CD4-positive, alpha-beta memory T cell (primary cell): ENCODE data around the gene MAD1L1. TPM values are rescaled to one million over a fixed set of nuclear protein-coding genes. Genes with fewer than 3 reads are reported as not detected.
"Not testable (repeated sequence)": the region's sequence is repeated elsewhere in the genome, so short reads cannot be mapped to it uniquely, and the experiment has no call there.

ENCODE experiments used
- CTCF ChIA-PET: fragments of 350-600 bp; sonication (Branson Sonifier 250); formaldehyde crosslinking; loops from one replicate; lab custom pipeline; 2021; ENCODE audit warnings: inconsistent platforms; ENCODE audit not compliant: partially characterized antibody; lab: Charles Lee
- POLR2A ChIA-PET: fragments of 350-600 bp; sonication (Branson Sonifier 250); formaldehyde crosslinking; loops from one replicate; lab custom pipeline; 2021; ENCODE audit not compliant: partially characterized antibody; lab: Charles Lee
- DNase-seq, 5 donors: peaks; one replicate each; pipeline versions ENCODE4 v3.0.0 to v3.0.0-alpha.2; 2020 to 2022; ENCODE audit warnings: mixed read lengths in 1 of 5
- H3K27ac ChIP-seq: one replicate; pipeline ENCODE4 v1.7.0; 2013; ENCODE audit warnings: low read depth, low read length
- H3K27me3 ChIP-seq: 2 replicates; pipeline ENCODE4 v1.7.0; 2013; ENCODE audit warnings: mild to moderate bottlenecking, low read length, moderate library complexity; ENCODE audit not compliant: insufficient read depth
- H3K36me3 ChIP-seq: 2 replicates; pipeline ENCODE4 v1.7.0; 2013; ENCODE audit warnings: mild to moderate bottlenecking, low read length, moderate library complexity; ENCODE audit not compliant: insufficient read depth
- H3K4me1 ChIP-seq: 2 replicates; pipeline ENCODE4 v1.7.0; 2013; ENCODE audit warnings: mild to moderate bottlenecking, low read length, moderate library complexity; ENCODE audit not compliant: insufficient read depth
- H3K4me3 ChIP-seq, 2 donors: one replicate each; pipeline ENCODE4 v1.7.0; 2013; ENCODE audit warnings: low read length in 2 of 2, mild to moderate bottlenecking in 1 of 2
- H3K9me3 ChIP-seq, 2 donors: one replicate each; pipeline ENCODE4 v1.7.0; 2013; ENCODE audit warnings: low read length in 2 of 2, control low read depth in 1 of 2; ENCODE audit not compliant: control insufficient read depth in 1 of 2
- H3K27ac Mint-ChIP-seq, 7 donors: one replicate each; pipeline ENCODE4 v1.8.0; 2020 to 2021; ENCODE audit warnings: mixed read lengths in 7 of 7, mild to moderate bottlenecking in 6 of 7, inconsistent platforms in 3 of 7, moderate library complexity in 3 of 7
- H3K27me3 Mint-ChIP-seq, 2 donors: one replicate each; pipeline ENCODE4 v1.8.0; 2020 to 2021; ENCODE audit warnings: mixed read lengths in 2 of 2
- H3K36me3 Mint-ChIP-seq, 2 donors: one replicate each; pipeline ENCODE4 v1.8.0; 2020 to 2021; ENCODE audit warnings: mixed read lengths in 2 of 2, inconsistent platforms in 1 of 2, mild to moderate bottlenecking in 1 of 2
- H3K4me1 Mint-ChIP-seq, 4 donors: one replicate each; pipeline ENCODE4 v1.8.0; 2020 to 2021; ENCODE audit warnings: mixed read lengths in 4 of 4, mild to moderate bottlenecking in 1 of 4
- H3K4me3 Mint-ChIP-seq, 8 donors: one replicate each; pipeline ENCODE4 v1.8.0; 2020 to 2021; ENCODE audit warnings: mixed read lengths in 8 of 8, mild to moderate bottlenecking in 7 of 8, moderate library complexity in 6 of 8, inconsistent platforms in 3 of 8
- H3K9me3 Mint-ChIP-seq, 8 donors: one replicate each; pipeline ENCODE4 v1.8.0; 2020 to 2021; ENCODE audit warnings: mixed read lengths in 8 of 8, mild to moderate bottlenecking in 5 of 8, inconsistent platforms in 3 of 8, moderate library complexity in 1 of 8
- intact Hi-C: fragments of 100-400 bp; cut with micrococcal nuclease; formaldehyde crosslinking; loops from one replicate; pipeline ENCODE4 v1.15.1; 2023
- polyA plus RNA-seq, 2 donors: library from polyadenylated mRNA; unstranded; fragments of 300-500 nt; fragmentation: Illumina TruSeq; gene quantifications; one replicate each; pipeline ENCODE4 v1.2.3, GENCODE V29; 2021
- total RNA-seq, 2 experiments: library from RNA; stranded (reverse); gene quantifications; one replicate each; pipeline ENCODE4 v1.2.3, GENCODE V29; 2021

MAD1L1 gene
- total and polyA plus RNA-seq, 4 experiments from 2014 or later, result 89.9 to 132 (median 110) TPM

- H3K27me3 Mint-ChIP-seq, H3K4me1 ChIP-seq, intact Hi-C loops, H3K4me3 Mint-ChIP-seq, CTCF ChIA-PET, H3K4me3 ChIP-seq, H3K27me3 ChIP-seq, H3K9me3 ChIP-seq, DNase-seq, H3K9me3 Mint-ChIP-seq, H3K27ac Mint-ChIP-seq, H3K4me1 Mint-ChIP-seq, H3K27ac ChIP-seq, H3K36me3 ChIP-seq: not testable (repeated sequence)
- POLR2A ChIA-PET, result interaction anchor here (0.6 kb wide), 1 partner anchor 410 kb away, joined by 3 read pairs; no protein-coding TSS in a partner anchor
- peaks cover 2 to 12% of the 10 kb centered on the region in 2 donors for H3K36me3 Mint-ChIP-seq
Observed at GRCh38 chr7:2269089-2269990, 36.6 kb upstream of the MAD1L1 start.

- no peaks in the 10 kb centered on the region for H3K4me1 ChIP-seq
- H3K27me3 ChIP-seq, result no peaks in the 10 kb centered on the region
- H3K4me3 ChIP-seq, result no peak overlapping the region
- H3K36me3 Mint-ChIP-seq, result peaks cover 5 to 17% of the 10 kb centered on the region in 2 donors
- DNase-seq, result no peak
- CTCF ChIA-PET, result no interaction called here
- no peaks in the 10 kb centered on the region for H3K9me3 ChIP-seq
- no peaks in the 10 kb centered on the region for H3K36me3 ChIP-seq
- peaks cover 0 to 7% (median 1%) of the 10 kb centered on the region in 4 donors for H3K4me1 Mint-ChIP-seq
- H3K27ac ChIP-seq, result no peak overlapping the region
- H3K27me3 Mint-ChIP-seq, result no peaks in the 10 kb centered on the region
- intact Hi-C loops, result no loop called here
- POLR2A ChIA-PET, result no interaction called here
- H3K4me3 Mint-ChIP-seq, result no peak overlapping the region
- no peaks in the 10 kb centered on the region for H3K9me3 Mint-ChIP-seq
- H3K27ac Mint-ChIP-seq, result no peak overlapping the region
Observed at GRCh38 chr7:2266911-2267310, 34.2 kb upstream of the MAD1L1 start.

GRCh38 chr7:2264158-2264557 is 31.4 kb upstream of the MAD1L1 start:
- ChIA-PET CTCF (no interaction called here), POLR2A (no interaction called here)
- Mint-ChIP-seq H3K36me3 (peaks cover 5 to 13% of the 10 kb centered on the region in 2 donors), H3K4me3 (no peak overlapping the region), H3K4me1 (peaks cover 2 to 17% (median 8%) of the 10 kb centered on the region in 4 donors), H3K27me3 (no peaks in the 10 kb centered on the region), H3K27ac (peak overlapping the region in 1 of 7 donors; percentile 24), H3K9me3 (no peaks in the 10 kb centered on the region)
- DNase-seq, result no peak
- no peaks in the 10 kb centered on the region for H3K27me3 ChIP-seq
- H3K27ac ChIP-seq, result no peak overlapping the region
- H3K4me1 ChIP-seq, result no peaks in the 10 kb centered on the region
- intact Hi-C loops, result no loop called here
- no peak overlapping the region for H3K4me3 ChIP-seq
- H3K9me3 ChIP-seq, result no peaks in the 10 kb centered on the region
- H3K36me3 ChIP-seq, result no peaks in the 10 kb centered on the region

GRCh38 chr7:2263176-2263575 is 30.4 kb upstream of the MAD1L1 start:
- Histone ChIP-seq H3K9me3 (no peaks in the 10 kb centered on the region), H3K27ac (no peak overlapping the region), H3K27me3 (no peaks in the 10 kb centered on the region), H3K4me1 (no peaks in the 10 kb centered on the region), H3K36me3 (no peaks in the 10 kb centered on the region), H3K4me3 (no peak overlapping the region)
- CTCF ChIA-PET, result no interaction called here
- POLR2A ChIA-PET, result no interaction called here
- intact Hi-C loops, result no loop called here
- H3K4me1 Mint-ChIP-seq, result peaks cover 2 to 17% (median 8%) of the 10 kb centered on the region in 4 donors
- no peak for DNase-seq
- H3K4me3 Mint-ChIP-seq, result no peak overlapping the region
- no peaks in the 10 kb centered on the region for H3K9me3 Mint-ChIP-seq
- no peak overlapping the region for H3K27ac Mint-ChIP-seq
- no peaks in the 10 kb centered on the region for H3K27me3 Mint-ChIP-seq
- H3K36me3 Mint-ChIP-seq, result peaks cover 5 to 13% of the 10 kb centered on the region in 2 donors

- ChIA-PET POLR2A (interaction anchor here (0.9 kb wide), 1 partner anchor 729 kb away, joined by 3 read pairs; no protein-coding TSS in a partner anchor), CTCF (no interaction called here)
- Mint-ChIP-seq H3K4me3 (peak overlapping the region; percentile 18 to 73 (median 62)), H3K4me1 (peaks cover 2 to 17% (median 8%) of the 10 kb centered on the region in 4 donors), H3K27me3 (no peaks in the 10 kb centered on the region), H3K9me3 (no peaks in the 10 kb centered on the region), H3K36me3 (peaks cover 8 to 13% of the 10 kb centered on the region in 2 donors), H3K27ac (peak overlapping the region; percentile 32 to 95 (median 75))
- no peaks in the 10 kb centered on the region for H3K36me3 ChIP-seq
- H3K4me1 ChIP-seq, result no peaks in the 10 kb centered on the region
- H3K27ac ChIP-seq, result no peak overlapping the region
- intact Hi-C loops, result no loop called here
- peak in 1 of 5 donors; percentile 10 for DNase-seq
- no peak overlapping the region for H3K4me3 ChIP-seq
- no peaks in the 10 kb centered on the region for H3K27me3 ChIP-seq
- H3K9me3 ChIP-seq, result no peaks in the 10 kb centered on the region
Observed at GRCh38 chr7:2261611-2262010, 28.9 kb upstream of the MAD1L1 start.

- CTCF ChIA-PET, result interaction anchor here (0.7 kb wide), 1 partner anchor 15 kb away, joined by 3 read pairs; no protein-coding TSS in a partner anchor
- DNase-seq, result no peak
- Histone ChIP-seq H3K4me1 (no peaks in the 10 kb centered on the region), H3K36me3 (no peaks in the 10 kb centered on the region), H3K27ac (no peak overlapping the region), H3K4me3 (no peak overlapping the region), H3K27me3 (no peaks in the 10 kb centered on the region), H3K9me3 (no peaks in the 10 kb centered on the region)
- Mint-ChIP-seq H3K27me3 (no peaks in the 10 kb centered on the region), H3K9me3 (no peaks in the 10 kb centered on the region), H3K36me3 (peaks cover 13% of the 10 kb centered on the region in 2 donors), H3K27ac (no peak overlapping the region), H3K4me3 (no peak overlapping the region), H3K4me1 (peaks cover 2 to 17% (median 8%) of the 10 kb centered on the region in 4 donors)
- POLR2A ChIA-PET, result no interaction called here
- intact Hi-C loops, result no loop called here
Observed at GRCh38 chr7:2260820-2261219, 28.1 kb upstream of the MAD1L1 start.

- POLR2A ChIA-PET, result no interaction called here
- DNase-seq, result no peak
- H3K36me3 ChIP-seq, result no peaks in the 10 kb centered on the region
- H3K27me3 ChIP-seq, result no peaks in the 10 kb centered on the region
- H3K27ac ChIP-seq, result no peak overlapping the region
- Mint-ChIP-seq H3K36me3 (peaks cover 11 to 12% of the 10 kb centered on the region in 2 donors), H3K4me1 (peaks cover 2 to 21% (median 8%) of the 10 kb centered on the region in 4 donors), H3K4me3 (no peak overlapping the region), H3K27ac (peak overlapping the region in 3 of 7 donors; percentile 6 to 76 (median 8)), H3K27me3 (no peaks in the 10 kb centered on the region), H3K9me3 (no peaks in the 10 kb centered on the region)
- H3K9me3 ChIP-seq, result no peaks in the 10 kb centered on the region
- intact Hi-C loops, result no loop called here
- H3K4me3 ChIP-seq, result no peak overlapping the region
- H3K4me1 ChIP-seq, result no peaks in the 10 kb centered on the region
- CTCF ChIA-PET, result interaction anchor here (0.8 kb wide), 1 partner anchor 18 kb away, joined by 3 read pairs; the partner anchor contains the start of genes MRM2 and NUDT1
Observed at GRCh38 chr7:2259480-2259879, 26.7 kb upstream of the MAD1L1 start.
